Measurements from ENCODE around the gene KDM2B. TPM values are rescaled to one million over a fixed set of nuclear protein-coding genes. Genes with fewer than 3 reads are reported as not detected.

Gene KDM2B
- total RNA-seq, 1 donor from 2014 or later: 10.1 TPM

DNA sequence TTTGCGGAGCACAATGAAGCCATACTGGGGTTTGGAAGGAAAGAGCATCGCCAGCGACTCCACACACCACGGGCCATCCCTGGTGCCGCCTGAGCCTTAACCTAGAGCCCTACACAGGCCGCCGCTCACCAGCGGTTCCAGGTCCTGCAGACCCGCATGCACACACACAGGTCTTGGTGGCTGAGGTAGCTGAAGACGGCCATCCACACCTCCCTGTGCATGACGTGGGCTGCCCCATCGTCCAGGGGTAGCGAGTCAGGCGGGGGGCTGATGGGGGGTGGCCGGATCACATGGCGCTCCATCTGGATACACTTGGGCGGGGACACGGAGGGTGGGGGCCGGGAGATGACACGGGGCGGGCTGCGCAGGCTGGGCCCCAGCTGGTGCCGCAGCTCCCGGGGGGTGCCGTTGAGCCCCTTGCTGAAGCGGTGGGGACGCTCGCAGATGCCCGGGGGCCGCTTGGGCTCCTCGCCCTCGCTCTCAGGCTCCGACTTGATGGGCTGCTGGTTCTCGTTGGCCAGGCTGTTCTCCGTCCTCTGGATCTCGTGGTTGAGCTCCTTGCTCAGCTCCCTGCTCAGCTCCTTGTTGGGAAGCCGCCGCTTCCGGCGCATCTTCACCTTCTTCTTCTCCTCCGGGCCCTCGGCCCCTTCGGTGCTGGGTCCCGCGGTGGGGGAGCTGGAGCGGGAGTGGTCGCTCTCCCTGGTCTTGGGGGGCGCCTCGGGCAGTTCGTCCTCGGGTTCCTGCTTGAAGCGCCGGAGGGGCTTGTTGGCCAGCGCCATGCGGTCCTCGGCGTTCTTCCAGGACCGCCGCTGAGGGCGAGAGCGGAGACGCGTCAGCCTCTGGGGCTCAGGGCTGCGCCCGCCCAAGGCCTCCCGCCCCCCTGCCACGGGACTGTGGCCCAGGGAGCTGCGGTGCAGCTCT is 138.5 kb downstream of the KDM2B start:
- no peak for ATAC-seq
- DNase-seq (ENCODE audit: low spot score): no peak

DNA sequence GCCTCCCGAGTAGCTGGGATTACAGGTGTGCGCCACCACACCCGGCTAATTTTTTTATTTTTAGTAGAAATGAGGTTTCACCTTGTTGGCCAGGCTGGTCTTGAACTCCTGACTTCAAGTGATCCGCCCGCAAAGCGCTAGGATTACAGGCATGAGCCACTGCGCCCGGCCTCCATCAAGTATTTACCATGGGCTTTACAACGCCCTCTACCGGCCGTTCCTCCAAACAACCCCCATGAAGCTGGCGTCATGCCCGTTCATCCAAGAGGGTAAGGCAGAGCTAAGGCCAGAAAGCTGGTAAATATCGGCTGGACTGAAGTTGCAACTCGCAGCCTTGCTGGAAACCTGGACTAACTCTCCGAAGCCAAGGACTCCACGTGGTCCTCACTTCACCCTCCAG is 139.3 kb downstream of the KDM2B start:
- DNase-seq (ENCODE audit: low spot score): no peak

DNA sequence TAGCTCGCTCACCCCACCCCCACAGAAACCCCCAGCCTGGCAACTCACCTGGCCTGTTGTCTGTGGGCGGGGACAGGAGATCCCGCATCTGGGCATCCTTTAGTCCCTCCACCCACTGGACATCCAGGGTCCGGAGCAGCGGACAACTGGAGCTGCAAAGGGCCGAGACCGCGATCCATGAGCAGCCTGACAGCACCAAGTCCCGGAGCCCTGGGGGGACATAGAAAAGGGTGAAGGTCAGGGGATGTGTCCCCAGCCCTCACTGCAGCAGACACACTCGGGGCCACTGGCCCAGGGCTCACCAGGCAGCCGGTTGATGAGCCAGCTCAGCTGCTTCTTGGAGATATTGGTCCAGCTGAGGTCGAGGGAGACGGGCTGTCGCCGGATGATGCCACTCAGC is 140.1 kb downstream of the KDM2B start:
- DNase-seq (ENCODE audit: low spot score) (no peak), ATAC-seq (no peak)

More for the DNA sequence above, 139.3 kb downstream of the KDM2B start:
- ATAC-seq: no peak

DNA sequence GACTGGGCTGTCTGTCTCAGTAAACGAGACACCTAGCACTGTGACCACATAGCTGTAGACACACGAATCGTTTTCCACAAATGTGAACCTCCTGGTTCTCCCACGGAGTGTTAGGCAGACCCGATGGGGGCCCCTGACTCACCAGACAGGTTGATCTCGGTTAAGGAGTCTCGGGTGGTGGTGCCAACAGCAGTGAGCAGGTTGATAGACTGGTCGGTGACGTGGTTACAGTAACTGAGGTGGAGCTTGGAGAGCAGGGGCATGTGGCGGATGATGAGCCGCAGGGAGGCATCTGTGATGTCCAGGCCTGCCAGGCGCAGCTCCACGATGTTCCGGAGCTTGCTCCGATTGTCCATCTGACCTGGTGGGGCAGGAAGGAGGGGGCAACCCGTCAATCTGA is 141.1 kb downstream of the KDM2B start:
- ATAC-seq (no peak), DNase-seq (ENCODE audit: low spot score) (no peak)

DNA sequence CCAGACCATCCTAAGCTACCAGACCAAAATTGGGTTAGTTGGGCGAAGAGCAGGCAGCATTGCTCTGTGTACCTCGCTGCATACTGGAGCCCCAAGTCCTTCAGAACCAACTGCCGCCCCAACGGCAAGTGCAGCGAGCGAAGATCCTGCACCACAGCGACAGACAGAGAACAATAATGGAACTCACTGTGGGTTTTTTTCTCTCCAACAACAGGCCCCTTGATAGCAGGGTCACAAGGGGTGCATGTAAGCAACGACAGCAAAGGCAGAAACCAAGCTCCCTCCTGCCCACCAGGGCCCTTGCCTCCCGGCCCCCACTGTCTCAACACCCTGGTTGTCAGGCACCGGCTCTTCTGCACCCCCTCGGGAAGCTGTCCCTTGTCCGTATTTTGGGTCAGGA is 141.9 kb downstream of the KDM2B start:
- DNase-seq (ENCODE audit: low spot score) (no peak), ATAC-seq (no peak)

DNA sequence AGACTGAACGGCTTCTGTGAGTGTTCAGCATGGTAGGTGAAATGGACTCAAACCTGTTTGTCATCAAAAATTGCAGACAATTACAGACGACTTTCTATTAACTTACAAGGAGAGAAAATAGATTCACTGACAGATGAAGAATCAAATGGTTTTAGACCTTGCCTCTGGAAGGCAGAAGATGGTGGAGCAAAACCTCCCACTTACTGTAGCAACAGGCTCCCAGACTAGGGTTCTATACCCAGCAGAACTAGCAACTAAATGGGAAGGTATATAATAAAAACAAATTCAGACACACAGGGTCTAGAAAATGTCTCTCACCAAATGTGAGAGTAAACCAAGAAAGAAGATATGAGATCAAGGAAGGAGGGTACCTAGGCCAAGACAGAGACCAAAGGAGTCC is 144.1 kb downstream of the KDM2B start:
- no peak for DNase-seq (ENCODE audit: low spot score)
- ATAC-seq: no peak

DNA sequence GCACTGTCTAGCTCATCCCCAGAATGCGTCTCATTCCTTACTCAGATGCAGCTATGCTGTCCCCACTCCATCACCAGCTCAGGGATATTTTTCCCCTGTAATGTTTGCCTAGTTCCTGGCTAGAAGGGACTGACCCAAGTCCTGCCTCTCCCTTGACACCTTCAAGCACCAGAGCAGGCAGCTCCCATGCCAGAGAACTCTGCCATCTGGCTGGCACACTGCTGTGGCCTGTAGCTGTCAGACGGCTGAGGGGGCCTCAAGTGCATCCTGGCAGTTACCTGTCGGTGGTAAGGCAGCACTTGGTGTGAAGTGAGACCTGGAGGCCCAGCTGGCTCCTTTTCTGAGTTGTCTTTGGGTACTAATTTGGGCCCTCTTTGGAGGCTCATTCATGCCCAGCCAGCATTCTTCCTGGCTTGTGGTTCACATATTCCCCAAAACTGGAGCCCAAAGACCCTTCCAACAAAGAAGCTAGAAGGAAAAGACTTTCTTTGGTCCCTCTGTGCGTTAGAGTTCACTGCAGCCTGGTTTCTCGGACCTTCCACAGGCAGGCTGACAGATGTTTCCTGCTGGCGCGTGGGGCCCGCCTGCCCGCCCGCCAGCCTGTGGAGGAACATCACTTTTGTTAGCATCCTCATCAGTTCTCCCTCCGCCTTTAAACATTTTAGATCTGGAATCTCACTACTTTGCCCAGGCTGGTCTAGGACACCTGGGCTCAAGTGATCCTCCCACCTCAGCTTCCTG is 147.9 kb downstream of the KDM2B start:
- peak; percentile 23 for ATAC-seq

DNA sequence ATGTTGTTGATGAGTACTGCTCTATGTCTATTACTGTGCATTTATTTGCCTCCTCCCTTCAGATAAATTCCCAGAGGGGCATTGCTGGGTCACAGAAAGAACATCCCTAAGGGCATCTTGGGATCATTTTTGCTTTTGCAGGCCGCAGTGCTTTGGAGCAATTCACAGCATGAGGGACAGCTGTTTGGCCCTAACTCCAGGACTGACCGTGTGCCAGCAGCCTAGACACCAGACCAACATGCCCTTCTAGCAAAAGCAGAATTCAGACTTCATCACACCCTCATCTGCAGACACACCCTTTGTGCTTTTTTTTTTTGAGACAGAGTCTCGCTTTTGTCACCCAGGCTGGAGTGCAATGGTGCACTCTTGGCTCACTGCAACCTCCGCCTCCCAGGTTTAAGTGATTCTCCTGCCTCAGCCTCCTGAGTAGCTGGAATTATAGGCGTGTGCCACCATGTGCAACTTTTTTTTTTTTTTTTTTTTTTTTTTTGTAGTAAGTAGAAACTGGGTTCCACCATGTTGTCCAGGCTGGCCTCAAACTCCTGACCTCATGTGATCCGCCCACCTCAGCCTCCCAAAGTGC is 149.9 kb downstream of the KDM2B start:
- ATAC-seq (no peak), DNase-seq (ENCODE audit: low spot score) (no peak)

More for the DNA sequence above, 147.9 kb downstream of the KDM2B start:
- no peak for DNase-seq (ENCODE audit: low spot score)

DNA sequence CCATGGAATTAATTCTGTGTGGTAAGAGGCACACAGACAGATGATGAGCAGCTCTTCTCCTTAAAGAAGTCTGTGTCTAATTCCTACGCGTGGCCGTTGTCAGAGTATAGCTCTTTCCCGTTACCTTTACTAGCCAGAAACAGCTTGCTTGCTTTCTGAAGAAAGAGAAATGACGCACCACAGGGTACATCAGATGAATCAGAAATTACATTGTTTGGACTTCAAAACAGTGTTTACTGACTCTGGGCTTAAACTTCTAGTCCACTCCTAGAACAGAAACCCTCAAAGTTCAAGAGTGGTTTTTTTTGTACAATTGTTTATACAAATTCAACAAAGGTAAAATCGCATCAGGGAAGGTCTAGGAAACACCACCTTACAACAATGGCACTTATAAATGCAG is 151.9 kb downstream of the KDM2B start:
- ATAC-seq: no peak

DNA sequence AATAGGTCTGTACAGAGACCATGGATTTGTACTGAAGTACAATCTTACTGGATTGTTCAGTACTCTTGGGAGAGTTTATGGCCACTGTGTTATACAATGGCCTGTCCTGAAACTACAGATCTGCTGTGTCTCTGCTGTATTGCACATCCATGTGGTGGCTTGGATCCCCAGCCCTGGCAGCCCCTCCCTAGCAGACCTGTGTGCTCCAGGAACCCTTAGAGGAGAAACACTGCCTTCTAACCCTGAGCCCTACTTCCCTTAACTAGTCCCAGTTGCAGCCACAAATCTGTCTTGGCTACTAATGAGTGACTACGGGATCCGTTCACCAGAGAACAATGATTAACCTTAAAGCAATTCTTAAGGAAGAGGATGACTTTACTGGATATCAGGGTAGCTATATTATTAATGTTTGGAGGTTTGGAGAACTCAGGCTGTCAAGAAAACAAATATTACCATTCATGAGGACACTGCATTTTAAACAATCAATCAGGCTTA is 153.2 kb downstream of the KDM2B start:
- DNase-seq (ENCODE audit: low spot score): no peak
- no peak for ATAC-seq

More for the DNA sequence above, 151.9 kb downstream of the KDM2B start:
- DNase-seq (ENCODE audit: low spot score): no peak

DNA sequence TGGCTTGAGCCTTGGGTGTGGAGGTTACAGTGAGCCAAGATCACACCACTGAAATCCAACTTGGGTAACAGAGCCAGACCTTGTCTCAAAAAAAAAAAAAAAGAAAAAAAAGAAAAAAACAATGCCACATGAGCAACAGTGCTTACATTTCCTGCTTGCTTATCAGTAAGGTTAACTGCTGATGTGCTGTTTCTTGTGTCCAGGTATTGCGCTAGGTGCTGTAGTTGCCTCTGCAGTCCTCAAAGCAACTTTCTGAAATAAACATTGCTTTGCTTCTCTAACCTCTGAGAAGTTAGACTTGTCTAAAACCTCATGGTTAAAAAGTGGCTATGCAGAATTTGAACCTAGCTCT is 156.2 kb downstream of the KDM2B start:
- DNase-seq (ENCODE audit: low spot score) (no peak), ATAC-seq (no peak)

DNA sequence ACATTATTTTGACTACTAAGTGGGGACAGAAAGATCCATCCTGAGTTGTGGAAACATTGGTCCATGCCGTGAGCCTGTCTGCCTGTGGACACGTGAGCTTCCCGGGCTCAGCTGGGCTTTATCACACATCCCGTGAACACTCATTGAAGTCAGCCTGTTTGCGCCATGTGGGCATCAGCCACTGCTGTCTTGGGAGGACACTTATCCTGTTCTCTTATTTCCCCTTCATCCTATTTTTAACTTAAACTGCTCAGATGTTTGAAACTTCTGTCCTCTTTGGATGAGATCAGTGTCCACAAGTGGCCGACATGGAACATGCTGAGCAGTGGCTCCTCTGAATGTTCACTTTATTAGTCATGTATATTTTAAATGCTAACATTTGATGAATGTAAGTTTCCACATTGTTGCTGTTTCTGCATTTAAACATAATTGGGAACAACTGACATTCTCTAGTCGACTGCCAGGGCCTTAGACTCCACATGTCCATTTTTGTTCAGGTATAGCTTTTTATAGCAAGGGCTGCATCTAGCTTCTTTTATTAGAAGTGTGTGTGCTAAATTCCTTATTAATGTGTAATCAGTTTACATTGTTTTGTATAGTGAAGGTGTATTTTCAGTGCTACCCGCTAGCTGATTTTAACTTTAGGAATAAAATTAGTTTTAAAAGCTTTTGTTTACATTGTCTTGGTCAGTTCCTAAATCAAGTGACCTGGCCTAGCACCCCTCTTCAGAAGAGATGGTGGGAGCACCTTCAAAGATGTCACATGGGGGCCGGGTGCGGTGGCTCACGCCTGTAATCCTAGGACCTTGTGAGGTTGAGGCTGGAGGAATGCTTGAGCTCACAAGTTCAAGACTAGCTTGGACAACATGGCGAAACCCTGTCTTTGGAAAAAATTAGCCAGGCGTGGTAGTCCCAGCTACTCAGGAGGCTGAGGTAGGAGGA is 156.9 kb downstream of the KDM2B start:
- DNase-seq (ENCODE audit: low spot score): no peak
- ATAC-seq: no peak

DNA sequence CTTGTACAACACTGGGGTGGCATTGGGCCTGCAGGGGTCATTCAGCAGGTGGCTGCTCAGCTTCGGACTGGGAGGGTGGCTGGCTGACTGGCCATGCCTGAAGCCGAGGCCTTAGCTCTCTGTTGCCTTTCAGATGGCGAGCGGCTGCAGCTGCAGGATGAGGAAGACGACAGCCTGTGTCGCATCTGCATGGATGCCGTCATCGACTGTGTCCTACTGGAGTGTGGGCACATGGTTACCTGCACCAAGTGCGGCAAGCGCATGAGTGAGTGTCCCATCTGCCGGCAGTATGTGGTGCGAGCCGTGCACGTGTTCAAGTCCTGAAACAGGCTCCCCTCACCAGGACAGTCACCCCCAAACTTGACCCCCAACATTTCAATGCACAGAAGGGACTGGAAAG is 157.6 kb downstream of the KDM2B start:
- ATAC-seq (no peak), DNase-seq (ENCODE audit: low spot score) (no peak)

DNA sequence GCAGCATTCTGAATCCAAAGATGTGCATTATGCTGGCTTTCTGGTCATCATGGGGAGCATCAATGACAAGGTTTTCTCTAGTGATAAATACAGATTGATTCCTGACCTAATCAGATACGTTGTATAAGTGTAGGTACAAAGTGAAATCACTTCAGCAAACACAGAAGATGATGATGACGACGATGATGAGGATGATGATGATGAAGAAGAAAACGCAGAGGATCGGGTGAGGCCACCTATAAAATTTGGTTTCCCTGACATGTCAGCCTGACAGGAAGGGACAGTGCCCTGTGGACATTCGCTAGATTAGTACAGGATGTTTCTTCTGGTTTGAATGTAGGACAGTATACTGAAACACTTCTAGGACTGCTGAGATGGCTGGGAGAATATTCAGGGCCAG is 160.7 kb downstream of the KDM2B start:
- ATAC-seq (no peak), DNase-seq (ENCODE audit: low spot score) (no peak)

DNA sequence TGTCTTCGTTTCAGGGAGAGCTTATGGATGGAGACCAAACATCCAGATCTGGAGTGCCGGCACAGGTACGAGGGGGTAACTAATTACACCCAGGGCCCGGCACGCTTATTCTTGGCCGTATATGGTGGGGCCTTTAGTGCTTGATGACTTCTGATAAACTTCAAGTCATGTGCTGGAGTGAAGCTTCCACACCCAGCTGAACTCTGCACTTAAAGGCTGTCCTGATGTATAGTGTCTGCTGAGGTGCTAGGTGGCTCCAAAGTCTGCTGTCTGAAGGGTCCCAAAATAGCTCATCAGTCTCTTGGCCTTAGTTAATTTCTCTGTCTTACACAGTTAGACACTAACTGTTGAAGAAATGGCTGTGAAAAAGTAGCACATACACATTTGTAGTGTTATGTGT is 163.0 kb downstream of the KDM2B start:
- no peak for ATAC-seq
- no peak for DNase-seq (ENCODE audit: low spot score)

DNA sequence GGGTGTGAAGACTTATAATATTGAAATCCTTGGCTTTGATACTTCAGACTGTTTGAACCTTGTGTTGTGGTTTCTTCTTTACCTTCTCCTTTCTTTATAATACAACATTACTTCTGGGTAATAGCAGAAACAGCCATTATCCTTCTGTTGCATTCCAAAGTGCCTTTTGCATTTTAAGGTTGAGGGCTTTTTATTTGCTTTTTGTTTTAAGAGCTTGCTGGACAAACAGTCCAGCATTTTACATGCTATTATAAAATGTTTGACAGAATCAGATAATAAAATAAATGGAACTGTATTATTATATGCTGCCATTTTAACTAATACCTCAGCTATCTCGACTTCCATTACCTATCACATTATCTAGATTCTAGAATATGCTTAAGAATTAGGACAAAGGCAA is 166.9 kb downstream of the KDM2B start:
- ATAC-seq (no peak), DNase-seq (ENCODE audit: low spot score) (no peak)

DNA sequence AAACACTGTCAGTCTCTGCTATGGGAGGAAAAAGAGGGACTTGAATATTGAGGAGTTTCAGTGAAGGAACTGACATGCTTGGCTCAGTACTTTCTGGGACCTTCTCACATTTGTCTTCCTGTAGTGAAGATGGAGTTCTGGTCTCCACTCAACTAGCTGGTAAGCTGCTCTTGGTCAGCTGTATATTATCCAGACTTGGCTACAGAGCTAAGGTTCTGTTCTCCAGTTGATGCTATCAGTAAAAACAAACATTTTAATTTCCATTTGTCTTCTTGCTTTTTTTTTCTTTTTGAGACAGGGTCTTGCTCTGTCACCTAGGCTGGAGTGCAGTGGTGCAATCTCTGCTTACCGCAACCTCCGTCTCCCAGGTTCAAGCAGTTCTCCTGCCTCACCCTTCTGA is 175.6 kb downstream of the KDM2B start:
- no peak for DNase-seq (ENCODE audit: low spot score)
- no peak for ATAC-seq

DNA sequence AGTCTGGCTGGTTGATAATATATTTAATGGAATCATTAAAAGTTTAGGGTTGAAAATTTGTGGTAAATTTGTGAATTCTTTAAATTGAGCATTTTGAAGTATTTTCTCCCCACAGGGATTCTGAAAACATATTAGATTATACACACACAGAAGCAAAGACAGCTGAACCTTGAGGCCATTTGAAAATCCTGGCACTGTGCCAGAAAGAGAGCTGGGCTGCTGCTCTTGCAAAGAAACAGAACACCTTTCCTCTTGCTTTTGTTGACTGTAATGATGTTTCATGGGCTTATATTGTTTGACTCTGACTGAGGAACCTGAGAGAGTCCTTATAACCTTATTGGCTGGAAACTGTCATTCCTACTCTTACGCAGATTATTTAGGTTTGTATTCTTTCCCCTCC is 176.1 kb downstream of the KDM2B start:
- no peak for ATAC-seq
- DNase-seq (ENCODE audit: low spot score): no peak

DNA sequence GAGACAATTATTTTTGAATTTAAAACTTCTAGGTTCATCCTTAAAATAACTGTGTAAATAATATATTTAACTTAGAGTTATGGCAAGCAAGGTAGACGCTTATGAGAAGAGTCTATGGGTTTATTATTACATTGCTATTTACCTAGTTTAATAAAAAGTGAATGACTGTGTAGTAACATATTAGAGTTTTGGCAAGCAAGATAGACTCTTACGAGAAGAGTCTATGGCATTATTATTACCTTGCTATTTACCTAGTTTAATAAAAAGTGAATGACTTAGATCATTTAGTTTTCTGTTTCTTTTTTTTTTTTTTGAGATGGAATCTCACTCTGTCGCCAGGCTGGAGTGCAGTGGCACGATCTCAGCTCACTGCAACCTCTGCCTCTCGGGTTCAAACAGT is 177.1 kb downstream of the KDM2B start:
- no peak for ATAC-seq

DNA sequence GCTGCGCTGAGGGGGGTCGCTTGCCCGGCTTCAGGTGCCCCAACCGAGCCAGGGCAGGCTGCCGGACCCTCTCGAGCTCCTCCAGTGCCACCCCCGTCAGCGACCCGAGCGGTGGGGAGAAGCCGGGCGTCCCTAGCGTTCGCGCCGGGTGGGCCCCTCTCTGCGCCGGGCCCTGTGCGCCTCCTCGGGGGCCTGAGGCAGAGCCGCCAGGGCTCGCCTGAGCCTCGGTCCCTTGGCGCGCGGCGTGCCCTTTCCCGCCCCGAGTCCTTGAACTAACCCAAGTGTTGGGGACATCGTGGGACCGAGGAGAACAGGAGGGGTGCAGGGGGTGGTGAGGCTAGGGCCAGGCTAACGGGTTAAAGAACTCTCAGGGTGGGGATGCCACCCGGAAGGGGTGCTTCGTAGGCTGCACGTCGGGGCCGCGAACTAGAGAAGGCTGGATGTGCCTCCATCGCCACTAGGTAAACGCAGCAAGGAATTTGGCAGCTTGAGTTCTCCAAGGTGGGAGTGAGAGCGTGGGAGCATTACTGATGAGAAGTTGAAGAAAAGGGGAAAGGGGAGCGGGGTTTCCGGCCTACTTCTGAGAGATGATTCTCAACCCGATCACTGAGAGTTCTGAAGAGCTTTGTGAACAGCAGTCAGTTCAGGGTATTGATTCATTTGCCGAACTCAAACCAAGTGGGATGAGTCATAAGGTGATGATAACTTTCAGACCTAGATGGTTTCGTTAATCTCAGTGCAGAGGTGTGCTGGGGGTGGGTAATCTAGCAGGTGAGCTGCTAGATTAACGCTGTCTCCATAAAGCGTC is 180.3 kb downstream of the KDM2B start:
- ATAC-seq (peak; percentile 57), DNase-seq (ENCODE audit: low spot score) (peak; percentile 57)

More for the DNA sequence above, 177.1 kb downstream of the KDM2B start:
- no peak for DNase-seq (ENCODE audit: low spot score)
